CMK (cell line): ENCODE results near the gene CDCA7L.
"Not testable (repeated sequence)": the region's sequence is repeated elsewhere in the genome, so short reads cannot be mapped to it uniquely, and the experiment has no call there.

ENCODE experiments used
- DNase-seq: peaks from one replicate; pipeline ENCODE4 v3.0.0-alpha.2; 2010; ENCODE audit warnings: low read depth

CDCA7L gene

GRCh38 chr7:21910253-21910652 is 35.4 kb downstream of the CDCA7L start:
- DNase-seq = no peak

- DNase-seq = no peak
Observed at GRCh38 chr7:21908746-21909145, 37.0 kb downstream of the CDCA7L start.

- DNase-seq = no peak
Observed at GRCh38 chr7:21903020-21903786, 42.5 kb downstream of the CDCA7L start.

GRCh38 chr7:21902240-21902639 is 43.5 kb downstream of the CDCA7L start:
- DNase-seq = no peak

- DNase-seq = peak; percentile 5
Observed at GRCh38 chr7:21898265-21898930, 47.3 kb downstream of the CDCA7L start.

- no peak for DNase-seq
Observed at GRCh38 chr7:21893401-21893800, 52.3 kb downstream of the CDCA7L start.

GRCh38 chr7:21891291-21891690 is 54.4 kb downstream of the CDCA7L start:
- no peak for DNase-seq

GRCh38 chr7:21887779-21888178 is 57.9 kb downstream of the CDCA7L start:
- DNase-seq = no peak

- no peak for DNase-seq
Observed at GRCh38 chr7:21887353-21887752, 58.3 kb downstream of the CDCA7L start.

GRCh38 chr7:21886396-21886795 is 59.3 kb downstream of the CDCA7L start:
- DNase-seq = no peak

- no peak for DNase-seq
Observed at GRCh38 chr7:21884496-21884895, 61.2 kb downstream of the CDCA7L start.

GRCh38 chr7:21883501-21883900 is 62.2 kb downstream of the CDCA7L start:
- not testable (repeated sequence) for DNase-seq

GRCh38 chr7:21883069-21883468 is 62.6 kb downstream of the CDCA7L start:
- DNase-seq = no peak

- DNase-seq = no peak
Observed at GRCh38 chr7:21869785-21870402, 75.8 kb downstream of the CDCA7L start.

GRCh38 chr7:21868576-21868850 is 77.2 kb downstream of the CDCA7L start:
- no peak for DNase-seq

GRCh38 chr7:21867816-21868575 is 77.7 kb downstream of the CDCA7L start:
- DNase-seq = no peak

GRCh38 chr7:21867226-21867625 is 78.5 kb downstream of the CDCA7L start:
- no peak for DNase-seq

GRCh38 chr7:21866731-21867130 is 79.0 kb downstream of the CDCA7L start:
- DNase-seq = no peak

- not testable (repeated sequence) for DNase-seq
Observed at GRCh38 chr7:21865631-21866204, 80.0 kb downstream of the CDCA7L start.

GRCh38 chr7:21851559-21851967 is 94.1 kb downstream of the CDCA7L start:
- DNase-seq = no peak
